NCI-H2107 treated with DMSO at 0.1 percent for 48 hours (cell line): ENCODE results near the gene CRY2.
"Not testable (repeated sequence)": the region's sequence is repeated elsewhere in the genome, so short reads cannot be mapped to it uniquely, and the experiment has no call there.

Experiments
- DNase-seq: peaks from one replicate; lab custom pipeline; 2025; ENCODE audit not compliant: unreplicated experiment; lab: John Stamatoyannopoulos, UW

The CRY2 gene

DNA sequence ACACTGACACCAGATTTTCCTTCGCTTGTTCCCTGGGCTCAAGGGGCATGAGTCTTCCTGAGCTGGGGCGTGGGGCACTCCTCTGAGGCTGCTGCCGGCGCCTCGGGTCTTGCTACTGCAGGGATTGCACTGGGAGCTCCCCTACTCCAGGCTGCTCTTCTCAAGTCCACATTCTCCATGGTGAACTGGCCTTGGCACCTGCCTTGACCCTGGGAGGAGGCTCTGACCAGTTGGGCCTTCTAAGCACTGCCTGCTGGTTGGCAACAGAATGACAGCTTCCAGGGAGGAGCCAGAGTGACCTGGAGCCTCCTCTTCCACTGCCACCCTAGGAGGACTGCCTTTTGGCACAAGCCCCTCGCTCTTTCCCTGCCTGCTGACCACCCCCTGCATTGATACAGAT is 50.3 kb downstream of the CRY2 start:
- no peak for DNase-seq

DNA sequence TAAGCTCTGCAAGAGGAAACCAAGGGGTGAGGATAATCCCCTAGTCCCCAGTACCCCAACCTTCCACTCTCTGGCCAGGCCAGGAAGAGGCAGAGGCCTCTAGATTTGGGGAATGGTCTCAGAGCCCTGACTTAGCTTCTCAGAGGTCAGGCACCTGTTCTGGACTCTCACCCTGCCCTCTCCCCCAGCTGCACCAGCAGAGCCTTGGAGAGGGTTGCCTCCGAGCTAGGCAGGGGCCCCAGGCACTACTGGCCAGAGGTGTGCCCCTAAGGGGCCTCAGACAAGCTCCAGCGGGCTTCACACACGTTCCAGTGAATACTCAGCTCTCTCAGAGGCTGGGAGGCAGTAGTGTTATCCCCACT is 51.8 kb downstream of the CRY2 start:
- no peak for DNase-seq

DNA sequence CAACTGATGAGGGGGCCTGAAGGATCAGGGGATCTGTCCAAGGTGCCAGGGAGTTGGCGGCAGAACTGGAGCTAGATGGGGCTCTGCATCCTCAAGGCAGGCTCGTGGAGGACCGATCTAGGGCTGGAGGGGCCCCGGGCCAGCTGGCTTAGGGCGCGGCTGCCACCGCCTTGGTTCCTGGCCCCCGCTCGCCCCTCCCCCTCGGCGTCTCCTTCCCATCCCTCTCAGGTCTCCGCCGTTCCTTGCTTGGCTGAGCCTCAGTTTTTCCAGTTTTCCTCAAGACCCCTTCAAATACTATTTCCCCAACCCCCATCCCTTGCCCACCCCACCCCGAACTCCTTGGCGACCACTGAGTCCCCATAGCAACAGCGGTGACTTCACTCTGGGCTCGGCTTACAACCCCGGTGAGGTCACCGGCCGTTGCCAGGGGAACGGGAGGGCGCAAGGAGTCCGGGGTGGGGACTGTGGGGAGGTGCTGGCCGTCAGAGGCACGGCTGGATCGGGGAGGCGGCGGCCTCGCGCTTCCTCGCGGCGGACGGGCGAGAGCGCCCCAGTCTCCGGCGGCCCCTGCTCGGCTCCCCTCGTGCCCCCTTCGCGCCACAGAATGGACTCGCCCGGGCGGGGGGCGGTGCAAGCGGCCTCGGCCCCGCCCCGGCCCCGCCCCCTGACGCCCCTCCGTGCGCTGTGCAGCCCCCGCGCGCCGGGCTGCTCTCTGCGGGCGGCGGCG is 52.3 kb downstream of the CRY2 start:
- DNase-seq = peak; percentile 56

DNA sequence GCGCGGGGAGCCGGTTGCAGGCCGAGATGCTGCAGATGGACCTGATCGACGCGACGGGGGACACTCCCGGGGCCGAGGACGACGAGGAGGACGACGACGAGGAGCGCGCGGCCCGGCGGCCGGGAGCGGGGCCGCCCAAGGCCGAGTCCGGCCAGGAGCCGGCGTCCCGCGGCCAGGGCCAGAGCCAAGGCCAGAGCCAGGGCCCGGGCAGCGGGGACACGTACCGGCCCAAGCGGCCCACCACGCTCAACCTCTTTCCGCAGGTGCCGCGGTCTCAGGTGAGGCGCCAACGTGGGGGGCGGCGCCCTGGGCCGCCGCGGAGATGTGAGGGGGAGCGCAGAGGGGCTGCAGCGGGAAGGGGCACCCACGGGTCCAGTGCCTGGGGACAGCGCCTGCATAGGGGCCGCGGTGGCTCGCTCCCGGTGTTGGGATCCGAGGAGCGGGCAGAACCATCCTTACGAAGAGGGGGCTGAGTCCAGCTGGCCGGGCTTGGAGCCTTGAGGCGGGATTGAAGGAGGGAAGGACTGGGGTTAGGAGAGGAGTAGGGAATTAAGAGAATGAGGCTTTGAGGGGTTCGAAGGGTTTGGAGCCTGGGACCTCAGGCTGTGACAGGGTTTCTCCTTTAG is 53.0 kb downstream of the CRY2 start:
- not testable (repeated sequence) for DNase-seq

DNA sequence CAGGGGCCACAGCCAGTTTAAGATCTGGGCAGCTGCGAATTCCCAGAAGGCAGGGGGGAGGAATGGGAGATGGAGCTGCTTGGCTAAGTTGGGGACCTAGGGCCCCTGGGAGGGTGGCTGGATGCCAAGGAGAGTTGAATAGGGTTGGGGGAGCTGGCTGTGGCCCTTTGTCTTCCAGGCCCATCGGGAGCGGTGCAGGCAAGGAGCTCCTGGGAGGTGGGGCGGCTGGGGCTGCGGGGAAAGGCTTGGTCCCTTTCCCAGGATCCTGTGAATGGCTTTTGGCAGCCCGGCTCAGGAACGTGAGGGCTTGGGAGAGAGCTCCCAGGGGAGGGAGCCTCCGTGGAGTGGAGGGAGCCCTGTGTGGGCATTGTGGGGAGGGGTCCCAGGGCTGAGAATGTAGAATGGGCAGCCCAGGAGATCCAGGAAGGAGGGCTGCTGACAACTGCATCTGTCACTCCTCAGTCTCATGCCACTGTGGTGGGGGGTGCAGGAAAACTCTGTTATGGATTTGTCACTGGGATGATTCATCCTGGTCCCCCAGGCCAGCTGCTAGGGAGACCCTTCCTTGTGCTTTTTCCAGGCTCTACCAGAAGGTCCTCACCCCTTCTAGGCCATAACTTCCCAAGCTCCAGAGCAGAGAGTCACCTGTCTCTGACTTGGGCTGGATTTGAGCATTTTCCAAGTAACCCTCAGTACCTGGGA is 53.8 kb downstream of the CRY2 start:
- peak; percentile 13 for DNase-seq

DNA sequence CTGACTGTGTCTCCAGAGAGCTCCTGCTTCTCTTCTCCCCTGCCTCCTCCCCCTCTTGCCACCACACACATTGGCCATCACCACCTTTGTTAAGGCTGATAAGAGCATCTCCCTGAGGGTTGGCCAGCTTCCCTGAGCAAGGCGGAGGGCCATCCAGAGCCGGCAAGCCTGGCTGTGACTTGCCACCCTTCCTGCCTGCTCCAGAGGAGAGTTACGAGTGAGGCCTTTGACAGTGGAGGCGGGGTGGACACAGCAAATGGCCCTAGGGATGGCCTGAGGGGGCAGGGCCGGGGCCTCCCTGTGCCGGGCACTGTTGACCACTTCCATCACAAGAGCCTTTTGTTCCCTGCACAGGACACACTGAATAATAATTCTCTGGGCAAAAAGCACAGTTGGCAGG is 54.4 kb downstream of the CRY2 start:
- no peak for DNase-seq

DNA sequence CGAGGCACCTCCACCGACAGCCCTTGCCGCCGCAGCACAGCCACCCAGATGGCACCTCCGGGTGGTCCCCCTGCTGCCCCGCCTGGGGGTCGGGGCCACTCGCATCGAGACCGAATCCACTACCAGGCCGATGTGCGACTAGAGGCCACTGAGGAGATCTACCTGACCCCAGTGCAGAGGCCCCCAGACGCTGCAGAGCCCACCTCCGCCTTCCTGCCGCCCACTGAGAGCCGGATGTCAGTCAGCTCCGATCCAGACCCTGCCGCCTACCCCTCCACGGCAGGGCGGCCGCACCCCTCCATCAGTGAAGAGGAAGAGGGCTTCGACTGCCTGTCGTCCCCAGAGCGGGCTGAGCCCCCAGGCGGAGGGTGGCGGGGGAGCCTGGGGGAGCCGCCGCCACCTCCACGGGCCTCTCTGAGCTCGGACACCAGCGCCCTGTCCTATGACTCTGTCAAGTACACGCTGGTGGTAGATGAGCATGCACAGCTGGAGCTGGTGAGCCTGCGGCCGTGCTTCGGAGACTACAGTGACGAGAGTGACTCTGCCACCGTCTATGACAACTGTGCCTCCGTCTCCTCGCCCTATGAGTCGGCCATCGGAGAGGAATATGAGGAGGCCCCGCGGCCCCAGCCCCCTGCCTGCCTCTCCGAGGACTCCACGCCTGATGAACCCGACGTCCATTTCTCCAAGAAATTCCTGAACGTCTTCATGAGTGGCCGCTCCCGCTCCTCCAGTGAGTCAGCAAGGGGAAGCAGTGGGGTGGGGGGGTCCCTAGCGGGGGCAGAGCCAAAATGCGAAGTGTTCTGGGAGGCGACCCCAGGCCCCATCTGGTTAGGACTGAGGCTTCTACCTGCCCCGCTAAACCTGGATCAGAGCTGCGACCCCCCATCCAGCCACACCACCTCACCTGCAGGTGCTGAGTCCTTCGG is 55.4 kb downstream of the CRY2 start:
- no peak for DNase-seq

DNA sequence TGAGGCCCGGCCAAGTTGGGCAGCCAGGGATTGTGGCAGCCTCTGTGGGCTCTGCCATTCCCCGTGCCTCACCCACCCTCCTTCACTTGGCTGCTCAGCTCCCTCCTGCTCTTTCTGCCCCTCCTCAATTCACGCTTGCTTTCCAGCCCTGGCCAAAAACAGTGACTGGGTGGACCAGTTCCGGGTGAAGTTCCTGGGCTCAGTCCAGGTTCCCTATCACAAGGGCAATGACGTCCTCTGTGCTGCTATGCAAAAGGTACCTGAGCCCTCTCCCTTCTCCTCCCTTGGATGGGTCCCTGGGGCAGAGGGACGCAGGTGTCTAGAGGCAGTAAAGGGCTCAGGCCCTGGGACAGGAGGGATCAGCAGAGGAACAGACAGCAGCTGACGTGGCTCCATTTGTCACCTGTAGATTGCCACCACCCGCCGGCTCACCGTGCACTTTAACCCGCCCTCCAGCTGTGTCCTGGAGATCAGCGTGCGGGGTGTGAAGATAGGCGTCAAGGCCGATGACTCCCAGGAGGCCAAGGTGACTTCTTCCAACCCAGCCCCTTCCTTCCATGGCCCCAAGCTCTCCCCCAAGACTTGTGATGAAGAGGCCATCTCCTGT is 57.1 kb downstream of the CRY2 start:
- no peak for DNase-seq

DNA sequence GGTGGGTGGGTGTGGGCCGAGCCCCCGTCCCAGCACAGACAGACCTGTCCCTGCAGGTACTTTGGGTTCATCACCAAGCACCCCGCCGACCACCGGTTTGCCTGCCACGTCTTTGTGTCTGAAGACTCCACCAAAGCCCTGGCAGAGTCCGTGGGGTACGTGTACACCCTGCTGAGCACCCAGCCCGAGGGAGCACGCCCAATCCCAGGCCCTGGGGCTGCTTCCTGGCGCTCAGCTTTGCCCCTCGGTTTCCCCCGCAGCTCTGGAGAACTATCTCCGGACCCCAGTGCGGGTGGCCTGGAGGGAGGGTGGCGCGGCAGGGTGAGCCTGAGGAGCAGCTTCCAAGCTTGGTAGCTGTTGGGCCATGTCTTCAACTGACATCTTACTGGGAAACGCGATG is 57.8 kb downstream of the CRY2 start:
- no peak for DNase-seq

DNA sequence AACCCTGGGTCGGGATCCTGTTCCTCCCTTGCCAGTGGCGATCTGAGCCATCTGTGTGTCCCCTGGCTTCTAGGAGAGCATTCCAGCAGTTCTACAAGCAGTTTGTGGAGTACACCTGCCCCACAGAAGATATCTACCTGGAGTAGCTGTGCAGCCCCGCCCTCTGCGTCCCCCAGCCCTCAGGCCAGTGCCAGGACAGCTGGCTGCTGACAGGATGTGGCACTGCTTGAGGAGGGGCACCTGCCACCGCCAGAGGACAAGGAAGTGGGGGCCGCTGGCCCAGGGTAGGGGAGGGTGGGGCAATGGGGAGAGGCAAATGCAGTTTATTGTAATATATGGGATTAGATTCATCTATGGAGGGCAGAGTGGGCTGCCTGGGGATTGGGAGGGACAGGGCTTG is 58.3 kb downstream of the CRY2 start:
- DNase-seq = not testable (repeated sequence)

DNA sequence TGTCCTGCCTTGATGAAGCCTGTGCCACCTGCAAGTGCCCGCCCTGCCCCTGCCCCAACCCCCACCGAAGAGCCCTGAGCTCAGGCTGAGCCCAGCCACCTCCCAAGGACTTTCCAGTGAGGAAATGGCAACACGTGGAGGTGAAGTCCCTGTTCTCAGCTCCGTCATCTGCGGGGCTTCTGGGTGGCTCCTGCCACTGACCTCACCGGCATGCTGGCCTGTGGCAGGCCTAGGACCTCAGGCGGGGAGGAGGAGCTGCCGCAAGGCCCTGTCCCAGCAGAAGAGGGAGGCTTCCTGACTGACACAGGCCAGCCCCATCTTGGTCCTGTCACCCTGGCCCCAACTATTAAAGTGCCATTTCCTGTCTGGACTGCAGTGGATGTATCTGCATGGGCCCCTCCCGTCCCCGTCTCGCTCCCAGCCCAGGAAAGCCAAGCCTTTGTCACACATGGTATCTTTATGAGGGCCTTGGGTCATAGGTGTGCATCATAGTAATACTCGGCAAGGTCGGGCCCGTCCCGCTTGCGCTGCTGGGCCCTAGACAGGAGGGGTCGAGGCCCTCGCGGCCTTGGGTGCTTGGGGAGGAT is 58.9 kb downstream of the CRY2 start:
- no peak for DNase-seq

DNA sequence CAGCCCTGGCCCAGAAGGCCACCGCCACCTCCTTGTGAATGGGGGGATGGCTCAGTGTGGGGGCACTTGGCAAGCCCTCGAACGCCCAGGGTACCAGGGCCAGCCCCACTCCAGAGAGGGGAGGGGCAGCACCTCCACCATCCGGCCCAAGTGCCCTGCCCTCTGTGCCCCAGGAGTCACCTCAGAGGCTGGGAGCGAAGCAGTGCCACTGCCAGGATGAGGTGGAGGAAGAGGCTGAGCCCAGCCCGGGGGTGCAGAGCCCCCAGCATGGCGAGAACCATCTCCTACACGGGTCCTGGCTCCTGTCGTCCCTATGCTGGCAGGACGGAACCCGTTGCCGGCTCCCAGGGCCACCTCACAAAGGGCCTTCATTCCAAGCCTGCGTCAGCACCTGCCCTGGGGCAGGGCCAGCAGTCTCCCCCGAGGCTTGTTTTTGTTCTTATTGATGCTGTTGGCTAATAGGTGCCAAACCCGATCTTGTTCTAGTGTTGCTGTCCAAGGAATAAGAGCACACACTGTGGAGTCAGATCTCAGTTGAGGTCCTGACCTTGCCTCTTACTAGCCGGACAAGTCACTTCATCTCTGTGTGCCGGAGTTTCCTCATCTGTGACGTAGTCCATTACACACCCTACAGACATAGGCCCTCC is 59.8 kb downstream of the CRY2 start, which contains the start of gene FREY1:
FREY1 (minus strand) TSS at position 307 of the 647 bp plus-strand sequence; CDS start at position 281, 26 bp downstream.
- DNase-seq = no peak

DNA sequence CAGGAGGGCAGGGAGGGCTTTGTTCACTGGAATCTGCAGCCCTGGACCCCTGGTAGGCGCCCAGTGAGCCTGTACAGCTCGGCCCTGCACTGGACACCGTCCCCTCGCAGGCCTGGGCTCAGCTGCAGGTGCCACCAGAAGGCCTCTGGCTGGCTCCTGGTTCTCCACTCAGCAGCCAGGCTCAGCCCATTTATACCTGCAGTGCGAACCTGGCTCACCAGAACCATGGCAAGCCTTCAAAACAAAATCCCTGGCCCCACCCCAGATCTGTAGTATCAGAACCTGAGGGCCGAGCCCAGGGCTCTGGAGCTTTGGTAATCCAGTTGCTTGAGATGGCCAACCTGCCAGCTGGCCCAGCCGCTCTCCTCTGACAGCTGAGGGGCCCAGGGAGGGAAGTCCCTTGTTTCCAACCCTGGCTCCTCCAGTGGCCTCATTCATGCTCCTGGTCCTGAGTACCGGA is 60.7 kb downstream of the CRY2 start:
- DNase-seq = no peak

DNA sequence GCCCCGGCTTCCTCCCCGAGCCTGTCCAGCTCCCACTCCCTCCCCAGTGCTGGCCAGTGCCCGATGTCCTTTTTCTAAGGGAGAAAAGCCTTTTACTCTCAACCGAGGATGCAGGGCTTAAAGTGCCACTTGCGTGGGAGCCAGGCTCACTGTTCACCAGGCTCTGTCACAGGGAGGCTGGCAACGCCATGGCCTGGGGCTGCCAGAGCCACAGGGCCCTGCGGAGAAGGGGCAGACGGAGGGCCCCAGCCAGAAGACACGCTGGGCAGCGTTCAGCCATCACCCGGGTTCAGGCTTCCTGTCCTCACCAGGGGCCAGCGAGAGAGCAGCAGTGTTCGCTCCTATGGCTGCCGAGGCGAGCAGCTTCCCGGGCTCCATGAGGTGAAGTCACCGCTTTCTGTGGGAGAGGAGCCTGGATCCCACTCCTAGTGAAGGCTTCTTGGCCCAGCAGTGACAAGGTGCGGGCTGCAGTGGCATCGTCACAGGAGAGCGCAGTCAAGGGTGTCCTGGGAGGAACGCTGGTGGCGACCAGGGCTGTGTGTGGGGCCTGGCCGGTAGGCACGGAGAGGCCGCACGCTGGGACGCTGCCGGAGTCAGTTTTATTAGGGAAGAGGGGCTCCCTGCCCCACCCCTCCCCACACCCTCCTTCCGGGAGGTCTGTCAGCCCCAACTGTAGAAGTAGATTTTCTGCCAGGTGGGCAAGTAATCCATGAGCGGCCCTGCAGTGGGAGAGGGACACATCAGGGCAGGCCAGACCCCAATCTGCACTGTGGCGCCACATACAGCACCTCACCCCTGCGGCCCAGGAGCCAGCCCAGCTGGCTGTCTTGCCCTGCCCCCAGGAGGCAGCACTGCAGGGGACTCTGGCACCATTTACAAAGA is 62.6 kb downstream of the CRY2 start:
- DNase-seq = no peak

DNA sequence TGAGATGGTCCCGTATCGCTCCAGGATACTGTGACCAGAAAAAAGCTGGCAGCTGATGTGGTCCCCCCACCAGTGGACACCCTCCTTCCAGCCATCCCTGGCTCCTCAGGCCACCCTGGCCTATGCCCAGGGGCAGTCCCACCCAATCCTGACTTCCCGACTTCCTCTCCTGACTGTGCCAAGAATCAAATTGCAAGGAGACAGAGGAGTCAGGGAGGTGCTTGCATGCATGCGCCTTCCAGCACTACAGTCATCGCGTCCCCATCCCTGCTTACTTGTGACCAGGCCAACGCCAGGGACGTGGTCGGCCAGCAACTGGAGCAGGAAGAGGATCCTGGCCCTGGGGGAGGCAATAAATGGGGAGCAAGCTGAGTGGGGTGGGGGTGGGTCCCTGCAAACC is 63.3 kb downstream of the CRY2 start:
- DNase-seq = no peak

DNA sequence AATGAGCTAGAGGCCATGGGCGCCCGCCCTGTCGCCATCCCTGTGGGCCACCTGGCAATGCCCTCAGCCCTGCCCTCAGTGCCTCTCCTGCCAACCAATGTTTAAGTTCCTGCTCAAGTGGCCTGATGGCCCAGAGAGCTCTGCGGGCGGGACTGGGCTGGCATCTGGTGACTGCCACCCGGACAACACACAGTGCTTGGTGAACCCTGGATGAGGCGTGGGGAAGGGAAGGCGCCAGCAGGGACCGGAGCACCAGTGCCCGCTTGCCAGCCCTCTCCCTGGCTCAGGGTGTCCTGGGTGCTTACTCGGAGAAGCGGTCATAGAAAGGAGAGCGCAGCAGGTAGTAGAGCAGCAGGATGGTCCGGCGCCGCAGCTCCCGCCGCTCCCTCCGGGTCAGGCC is 66.2 kb downstream of the CRY2 start:
- DNase-seq = no peak

DNA sequence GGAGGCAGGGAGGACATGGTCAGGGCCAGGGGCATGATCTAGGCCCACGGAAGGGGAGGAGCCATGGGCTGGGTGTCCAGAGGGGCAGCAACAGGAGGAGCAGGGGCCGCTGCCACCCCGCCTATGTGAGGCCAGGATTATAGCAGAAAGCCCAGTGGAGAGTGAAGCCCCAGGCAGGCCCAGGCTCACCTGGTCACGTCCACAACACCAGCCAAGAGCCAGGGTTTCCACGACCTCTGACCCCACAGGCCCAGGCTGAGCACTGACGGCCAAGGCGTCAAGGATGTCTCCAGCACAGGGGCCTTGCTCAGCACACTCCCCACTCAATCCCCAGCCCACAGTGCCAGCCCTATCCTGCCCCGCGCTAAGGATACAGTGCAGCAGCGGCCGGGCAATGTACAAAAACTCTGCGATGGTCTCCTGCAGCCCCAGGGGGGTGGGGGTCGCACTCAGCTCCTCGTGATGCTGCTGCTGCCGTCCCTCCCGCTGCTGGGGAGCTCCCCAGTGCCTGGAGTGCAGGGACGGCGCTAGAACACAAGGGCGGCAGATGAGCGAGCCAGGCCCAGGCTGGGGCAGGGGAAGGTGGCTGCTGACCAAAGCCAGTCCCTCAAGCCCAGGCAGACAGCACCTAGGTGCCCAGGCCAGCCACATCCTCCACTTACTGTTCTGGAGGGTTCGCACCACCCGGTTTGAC is 66.8 kb downstream of the CRY2 start:
- DNase-seq = no peak

DNA sequence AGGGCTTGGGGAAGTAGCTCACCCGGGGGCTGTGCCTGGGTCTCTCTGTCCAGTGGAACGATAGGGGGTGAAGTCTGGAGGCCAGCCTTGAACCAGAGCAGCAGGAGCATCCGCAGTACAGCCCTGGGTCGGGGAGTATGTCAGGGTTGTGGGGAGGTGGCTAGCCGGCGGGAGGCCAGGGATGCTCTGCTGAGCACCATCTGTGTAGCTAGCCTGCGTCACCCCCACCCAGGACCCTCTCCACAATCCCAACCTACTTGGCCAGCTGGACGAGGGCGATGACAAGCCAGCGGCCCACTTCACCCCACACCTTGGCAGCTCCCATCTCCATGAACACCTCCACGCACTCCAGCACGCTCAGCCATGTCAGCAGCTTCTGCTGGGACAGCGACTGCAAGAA is 68.2 kb downstream of the CRY2 start:
- DNase-seq = no peak
